HCT116 (cell line): ENCODE results near the gene SPOCD1. TPM values are rescaled to one million over a fixed set of nuclear protein-coding genes. Genes with fewer than 3 reads are reported as not detected.

Source experiments
- ATAC-seq: fragments of 200-7000 bp; cut with Tn5 transposase; 2 replicates; pipeline ENCODE4 v1.9.1; 2020; ENCODE audit warnings: mild to moderate bottlenecking, moderate library complexity
- BruUV-seq: library from RNA; stranded (reverse); fragments of 400-500 nt; replicated peaks from 2 replicates; lab custom pipeline; 2021; lab: Mats Ljungman, UMichigan
- CTCF ChIA-PET: fragments of 300-600 bp; sonication (Branson Sonifier 250); formaldehyde crosslinking; loops from one replicate; lab custom pipeline; 2021; ENCODE audit warnings: antibody characterized with exemption; lab: Charles Lee
- POLR2A ChIA-PET: fragments of 300-600, 350-600 bp; sonication (Branson Sonifier 250); formaldehyde crosslinking; loops from one replicate; lab custom pipeline; 2021; ENCODE audit warnings: antibody characterized with exemption; lab: Charles Lee
- RAD21 ChIA-PET, 2 experiments: fragments of 300-600 bp; sonication (Branson Sonifier 250); formaldehyde crosslinking; loops; one replicate each; lab custom pipeline; 2023; ENCODE audit warnings: low total read pairs in 2 of 2; ENCODE audit not compliant: uncharacterized antibody in 2 of 2, unreplicated experiment in 2 of 2, low non-redundant PET in 1 of 2; lab: Charles Lee
- DNase-seq: peaks from one replicate; pipeline ENCODE4 v3.0.0-alpha.2; 2010; ENCODE audit warnings: low read depth, low spot score
- H2AFZ ChIP-seq: fragments of 200-600 bp; shearing (Covaris generic), sonication (generic); 2 replicates; pipeline ENCODE4 v1.6.1; 2017; ENCODE audit warnings: low read depth, mixed run types, mixed read lengths, antibody characterized with exemption, low read length; ENCODE audit not compliant: poor library complexity, severe bottlenecking
- H3K27ac ChIP-seq: 2 replicates; pipeline ENCODE4 v1.5.1; 2012; ENCODE audit warnings: low read depth, low read length
- H3K27me3 ChIP-seq: fragments of 200-600 bp; sonication (generic); 2 replicates; pipeline ENCODE4 v1.6.1; 2016; ENCODE audit warnings: mixed run types, low read length, mixed read lengths; ENCODE audit not compliant: insufficient read depth
- H3K36me3 ChIP-seq, 2 experiments: fragments of 200-500 bp in 1 of 2; fragments of 200-600 bp in 1 of 2; sonication (Bioruptor generic) in 1 of 2; sonication (generic) in 1 of 2; 2 replicates each; pipeline versions ENCODE4 v1.5.1 to v1.6.1; 2014 to 2016; ENCODE audit warnings: low read length in 2 of 2, inconsistent platforms in 1 of 2, mixed read lengths in 1 of 2, mixed run types in 1 of 2; ENCODE audit not compliant: insufficient read depth in 2 of 2, control insufficient read depth in 1 of 2
- H3K4me1 ChIP-seq, 2 experiments: fragments of 200-600 bp in 1 of 2; sonication (generic) in 1 of 2; 2 replicates each; pipeline versions ENCODE4 v1.5.1 to v1.6.1; 2012 to 2017; ENCODE audit warnings: low read length in 2 of 2, inconsistent platforms in 1 of 2, mild to moderate bottlenecking in 1 of 2, mixed read lengths in 1 of 2, mixed run types in 1 of 2, moderate library complexity in 1 of 2; ENCODE audit not compliant: insufficient read depth in 2 of 2, control insufficient read depth in 1 of 2
- H3K4me2 ChIP-seq: fragments of 200-600 bp; sonication (generic); 2 replicates; pipeline ENCODE4 v1.6.1; 2017; ENCODE audit warnings: mixed run types, low read length, mixed read lengths
- H3K4me3 ChIP-seq, 2 experiments: fragments of 200-600 bp in 1 of 2; sonication (generic) in 1 of 2; replicated peaks in 1 of 2; 2 replicates each; pipeline ENCODE4 v1.5.1; 2011 to 2016; ENCODE audit warnings: low read length in 2 of 2, control low read depth in 1 of 2, low read depth in 1 of 2, mild to moderate bottlenecking in 1 of 2, mixed read lengths in 1 of 2, mixed run types in 1 of 2
- H3K79me2 ChIP-seq: fragments of 200-600 bp; sonication (generic); 2 replicates; pipeline ENCODE4 v1.6.1; 2017; ENCODE audit warnings: mild to moderate bottlenecking, mixed run types, low read length, moderate library complexity, mixed read lengths; ENCODE audit not compliant: insufficient read depth
- H3K9ac ChIP-seq: fragments of 200-600 bp; sonication (generic); 2 replicates; pipeline ENCODE4 v1.6.1; 2016; ENCODE audit warnings: low read length, mixed read lengths
- H3K9me2 ChIP-seq: fragments of 200-600 bp; sonication (generic), shearing (Covaris generic); 2 replicates; pipeline ENCODE4 v1.6.1; 2017; ENCODE audit warnings: mixed run types, mild to moderate bottlenecking, moderate library complexity; ENCODE audit not compliant: insufficient read depth
- H3K9me3 ChIP-seq, 2 experiments: fragments of 200-500 bp in 1 of 2; fragments of 200-600 bp in 1 of 2; sonication (Bioruptor generic) in 1 of 2; sonication (generic) in 1 of 2; 2 replicates each; pipeline ENCODE4 v1.6.1; 2014 to 2017; ENCODE audit warnings: low read length in 2 of 2, mixed read lengths in 2 of 2, inconsistent platforms in 1 of 2, low read depth in 1 of 2, mild to moderate bottlenecking in 1 of 2, mixed run types in 1 of 2, moderate library complexity in 1 of 2; ENCODE audit not compliant: control insufficient read depth in 1 of 2, insufficient read depth in 1 of 2
- H4K20me1 ChIP-seq: fragments of 200-600 bp; sonication (generic), shearing (Covaris generic); 2 replicates; pipeline ENCODE4 v1.6.1; 2017; ENCODE audit warnings: mixed run types, mild to moderate bottlenecking, moderate library complexity; ENCODE audit not compliant: insufficient read depth
- ATF3 ChIP-seq: IDR thresholded peaks from 2 replicates; pipeline ENCODE4 v1.6.1; 2012
- CTCF ChIP-seq, 3 experiments: fragments of 200-600 bp in 1 of 3; sonication (generic) in 1 of 3; IDR thresholded peaks in 2 of 3; conservative IDR thresholded peaks in 1 of 3; 2 replicates each; pipeline ENCODE4 v1.5.1; 2012 to 2017; ENCODE audit warnings: low read depth in 2 of 3, low read length in 2 of 3, antibody characterized with exemption in 1 of 3, borderline replicate concordance in 1 of 3, control low read depth in 1 of 3, mild to moderate bottlenecking in 1 of 3, mixed read lengths in 1 of 3, mixed run types in 1 of 3, moderate library complexity in 1 of 3; ENCODE audit not compliant: insufficient read depth in 1 of 3
- ELF1 ChIP-seq: IDR thresholded peaks from 2 replicates; pipeline ENCODE4 v1.6.1; 2012; ENCODE audit warnings: low read depth, borderline replicate concordance
- EZH2 ChIP-seq: fragments of 200-600 bp; sonication (generic); IDR thresholded peaks from 2 replicates; pipeline ENCODE4 v1.6.1; 2017; ENCODE audit warnings: antibody characterized with exemption, mixed run types
- FOSL1 ChIP-seq: IDR thresholded peaks from 2 replicates; pipeline ENCODE4 v1.6.1; 2012; ENCODE audit warnings: low read depth
- JUND ChIP-seq: IDR thresholded peaks from 2 replicates; pipeline ENCODE4 v1.6.1; 2012
- MAX ChIP-seq: IDR thresholded peaks from 2 replicates; pipeline ENCODE4 v1.6.1; 2012
- POLR2A ChIP-seq: IDR thresholded peaks from 2 replicates; pipeline ENCODE4 v1.7.0; 2011; ENCODE audit warnings: borderline replicate concordance; ENCODE audit not compliant: insufficient read depth, insufficient read length; ENCODE audit errors: extremely low read depth
- POLR2AphosphoS5 ChIP-seq: IDR thresholded peaks from 2 replicates; pipeline ENCODE4 v1.6.1; 2011; ENCODE audit warnings: mild to moderate bottlenecking, low read depth, low read length, moderate library complexity
- RAD21 ChIP-seq: IDR thresholded peaks from 2 replicates; pipeline ENCODE4 v1.6.1; 2012; ENCODE audit warnings: low read depth, mild to moderate bottlenecking
- REST ChIP-seq: IDR thresholded peaks from 2 replicates; pipeline ENCODE4 v1.6.1; 2012; ENCODE audit warnings: low read depth
- SP1 ChIP-seq: IDR thresholded peaks from 2 replicates; pipeline ENCODE4 v1.6.1; 2012; ENCODE audit warnings: low read depth
- YY1 ChIP-seq: IDR thresholded peaks from 2 replicates; pipeline ENCODE4 v1.6.1; 2011; ENCODE audit warnings: low read length, low read depth, moderate library complexity, mild to moderate bottlenecking; ENCODE audit not compliant: insufficient replicate concordance; ENCODE audit errors: extremely low read depth
- ZFX ChIP-seq: fragments of 450-650 bp; IDR thresholded peaks from 2 replicates; pipeline ENCODE4 v1.6.1; 2017
- ZNF274 ChIP-seq: fragments of 200-500 bp; sonication (Bioruptor generic); IDR thresholded peaks from 2 replicates; pipeline ENCODE4 v1.6.1; 2014; ENCODE audit warnings: mild to moderate bottlenecking, low read depth, low read length, inconsistent platforms
- intact Hi-C: fragments of 100-400 bp; cut with micrococcal nuclease; formaldehyde crosslinking; loops from 2 replicates; pipeline ENCODE4 v1.10.0; 2022
- total RNA-seq: library from RNA; stranded (reverse); gene quantifications from one replicate; pipeline ENCODE4 v1.2.1, GENCODE V29; 2021; ENCODE audit not compliant: unreplicated experiment

The SPOCD1 gene
- total RNA-seq, 1 experiment from 2014 or later: 5.0 TPM

- intact Hi-C loops: loop anchor here (2.0 kb wide), 1 partner anchor 26 kb away; no protein-coding TSS in a partner anchor
- Histone ChIP-seq H3K4me1 (peaks cover 31 to 58% of the 10 kb centered on the region in 2 experiments), H3K4me2 (peak overlapping the region; percentile 96)
- TF ChIP-seq JUND (no peak), POLR2AphosphoS5 (no peak), FOSL1 (no peak), ATF3 (no peak), MAX (no peak; the same call in 1 of the 2 replicates), EZH2 (no peak), ZFX (no peak), POLR2A (no peak), SP1 (no peak), RAD21 (peak; percentile 71), CTCF (IDR thresholded peaks at IDR 0.05 in 2 of 3, conservative IDR thresholded peaks at IDR 0.05 in 1 of 3; ENCODE audit: borderline replicate concordance in 1 of 3, insufficient read depth in 1 of 3, low read depth in 2 of 3, low read length in 2 of 3) (peak; percentile 56 to 75 (median 57); a peak in 5 of 6 replicates), ELF1 (no peak), ZNF274 (no peak), REST (no peak), YY1 (peak; percentile 16)
- TF ChIP-seq, all 23 proteins: peak for 3
- H4K20me1 ChIP-seq: no peaks in the 10 kb centered on the region
- H3K9me3 ChIP-seq: no peaks in the 10 kb centered on the region
- POLR2A ChIA-PET: interaction anchor here (1.2 kb wide), 1 partner anchor 26 kb away, joined by 3 read pairs; no protein-coding TSS in a partner anchor
- DNase-seq (no peak), ATAC-seq (peak; percentile 70)
- CTCF ChIA-PET: interaction anchor here (0.6 to 3.6 kb wide), 9 partner anchors 15 to 492 kb away, joined by 3 to 27 read pairs (median 3); no protein-coding TSS in a partner anchor
- no peaks in the 10 kb centered on the region for H3K79me2 ChIP-seq
- no TSS peak for BruUV-seq
- H3K4me3 ChIP-seq: peak overlapping the region; percentile 61 to 71
- peak overlapping the region; percentile 57 for H3K9ac ChIP-seq
- H3K27ac ChIP-seq: no peak overlapping the region; the same call in 1 of the 2 replicates
- peak overlapping the region; percentile 58 for H2AFZ ChIP-seq
- H3K27me3 ChIP-seq: no peaks in the 10 kb centered on the region
- H3K36me3 ChIP-seq: no peaks in the 10 kb centered on the region
- no peaks in the 10 kb centered on the region for H3K9me2 ChIP-seq
- RAD21 ChIA-PET: interaction anchor here in 1 of 2 experiments (1.8 kb wide), 1 partner anchor 201 kb away, joined by 17 read pairs; no protein-coding TSS in a partner anchor
These were observed 52.8 kb downstream of the SPOCD1 start for GRCh38 chr1:31762726-31763670.
